ENCODE results near the gene IL13. TPM values are rescaled to one million over a fixed set of nuclear protein-coding genes. Genes with fewer than 3 reads are reported as not detected.
A peak's percentile ranks its signal among the peaks of the same experiment; 100 is the strongest.

Gene IL13
- total RNA-seq, 4 donors from 2014 or later: not detected

DNA sequence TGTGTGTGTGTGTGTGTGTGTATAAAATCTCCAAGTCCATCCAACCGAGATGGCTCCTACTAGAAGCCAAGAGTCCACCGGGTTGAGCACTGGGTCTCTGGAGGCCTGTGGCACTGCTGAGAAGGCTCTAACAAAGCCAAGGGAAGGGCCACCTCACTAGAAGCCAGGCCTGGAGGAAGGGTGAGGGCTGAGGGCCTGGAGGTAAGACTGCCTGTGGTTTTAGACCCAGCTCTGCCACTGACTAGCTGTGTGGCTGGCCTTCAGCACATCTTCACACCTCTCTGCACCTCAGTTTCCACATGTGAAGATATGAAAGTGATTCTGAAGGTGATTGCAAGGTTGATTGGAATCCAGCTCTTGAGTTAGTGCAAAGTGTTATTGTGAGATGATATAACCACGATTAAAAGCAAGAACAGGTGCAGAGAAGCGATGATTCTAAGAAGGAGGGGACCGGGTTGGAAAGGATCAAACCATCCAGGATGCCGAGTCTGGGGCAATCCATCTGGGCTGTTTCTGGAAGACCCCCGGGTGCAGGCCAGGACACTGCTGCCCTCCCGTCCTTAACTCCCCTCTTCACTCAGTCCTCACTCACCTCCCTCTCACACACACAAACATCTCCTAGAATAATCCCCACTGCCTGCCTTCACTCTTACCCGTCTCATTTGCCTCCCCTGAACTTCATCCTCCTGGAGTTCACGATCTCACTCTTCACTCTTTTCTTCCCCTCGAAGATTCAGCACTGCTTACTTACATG is 18.1 kb downstream of the IL13 start:
- Histone ChIP-seq H3K4me3 (no peak overlapping the region), H3K4me1 (peaks cover 0 to 4% (median 0%) of the 10 kb centered on the region in 4 donors), H3K36me3 (no peaks in the 10 kb centered on the region), H3K9me3 (no peaks in the 10 kb centered on the region), H3K27ac (no peak overlapping the region), H3K27me3 (no peaks in the 10 kb centered on the region)
- TF ChIP-seq, protein P1, sequence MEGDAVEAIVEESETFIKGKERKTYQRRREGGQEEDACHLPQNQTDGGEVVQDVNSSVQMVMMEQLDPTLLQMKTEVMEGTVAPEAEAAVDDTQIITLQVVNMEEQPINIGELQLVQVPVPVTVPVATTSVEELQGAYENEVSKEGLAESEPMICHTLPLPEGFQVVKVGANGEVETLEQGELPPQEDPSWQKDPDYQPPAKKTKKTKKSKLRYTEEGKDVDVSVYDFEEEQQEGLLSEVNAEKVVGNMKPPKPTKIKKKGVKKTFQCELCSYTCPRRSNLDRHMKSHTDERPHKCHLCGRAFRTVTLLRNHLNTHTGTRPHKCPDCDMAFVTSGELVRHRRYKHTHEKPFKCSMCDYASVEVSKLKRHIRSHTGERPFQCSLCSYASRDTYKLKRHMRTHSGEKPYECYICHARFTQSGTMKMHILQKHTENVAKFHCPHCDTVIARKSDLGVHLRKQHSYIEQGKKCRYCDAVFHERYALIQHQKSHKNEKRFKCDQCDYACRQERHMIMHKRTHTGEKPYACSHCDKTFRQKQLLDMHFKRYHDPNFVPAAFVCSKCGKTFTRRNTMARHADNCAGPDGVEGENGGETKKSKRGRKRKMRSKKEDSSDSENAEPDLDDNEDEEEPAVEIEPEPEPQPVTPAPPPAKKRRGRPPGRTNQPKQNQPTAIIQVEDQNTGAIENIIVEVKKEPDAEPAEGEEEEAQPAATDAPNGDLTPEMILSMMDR (IDR thresholded peaks at IDR 0.05): no peak
- TF ChIP-seq POLR2A (IDR thresholded peaks at IDR 0.05): no peak
- DNase-seq: no peak

DNA sequence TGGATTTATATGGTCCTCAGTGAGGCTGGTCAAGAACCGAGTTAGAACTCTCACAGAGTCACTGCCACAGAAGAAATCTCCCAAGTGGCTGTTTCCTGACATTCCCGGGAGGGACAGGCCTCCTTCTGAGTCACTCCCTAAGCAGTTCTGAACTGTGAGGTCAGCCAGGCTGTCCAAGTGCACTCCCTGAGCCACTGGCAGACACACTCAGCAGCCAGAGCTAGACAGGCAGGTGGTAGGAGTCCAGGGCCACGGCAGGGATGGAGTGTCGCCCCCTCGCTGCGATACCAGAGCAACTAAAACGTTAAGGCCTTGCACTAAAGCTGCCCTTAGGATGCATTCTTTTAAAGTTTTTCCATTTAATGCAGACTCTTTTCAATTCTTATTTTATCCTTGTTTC is 19.2 kb downstream of the IL13 start:
- Histone ChIP-seq H3K4me1 (peaks cover 0 to 4% (median 0%) of the 10 kb centered on the region in 4 donors), H3K27ac (peak overlapping the region in 1 of 4 donors; percentile 8), H3K4me3 (no peak overlapping the region), H3K9me3 (no peaks in the 10 kb centered on the region), H3K36me3 (no peaks in the 10 kb centered on the region), H3K27me3 (no peaks in the 10 kb centered on the region)
- peak in 2 of 3 donors; percentile 64 to 71 for DNase-seq
- TF ChIP-seq POLR2A (IDR thresholded peaks at IDR 0.05): no peak
- TF ChIP-seq, protein P1 (IDR thresholded peaks at IDR 0.05): peak in 3 of 6 experiments; percentile 32 to 48 (median 47)

DNA sequence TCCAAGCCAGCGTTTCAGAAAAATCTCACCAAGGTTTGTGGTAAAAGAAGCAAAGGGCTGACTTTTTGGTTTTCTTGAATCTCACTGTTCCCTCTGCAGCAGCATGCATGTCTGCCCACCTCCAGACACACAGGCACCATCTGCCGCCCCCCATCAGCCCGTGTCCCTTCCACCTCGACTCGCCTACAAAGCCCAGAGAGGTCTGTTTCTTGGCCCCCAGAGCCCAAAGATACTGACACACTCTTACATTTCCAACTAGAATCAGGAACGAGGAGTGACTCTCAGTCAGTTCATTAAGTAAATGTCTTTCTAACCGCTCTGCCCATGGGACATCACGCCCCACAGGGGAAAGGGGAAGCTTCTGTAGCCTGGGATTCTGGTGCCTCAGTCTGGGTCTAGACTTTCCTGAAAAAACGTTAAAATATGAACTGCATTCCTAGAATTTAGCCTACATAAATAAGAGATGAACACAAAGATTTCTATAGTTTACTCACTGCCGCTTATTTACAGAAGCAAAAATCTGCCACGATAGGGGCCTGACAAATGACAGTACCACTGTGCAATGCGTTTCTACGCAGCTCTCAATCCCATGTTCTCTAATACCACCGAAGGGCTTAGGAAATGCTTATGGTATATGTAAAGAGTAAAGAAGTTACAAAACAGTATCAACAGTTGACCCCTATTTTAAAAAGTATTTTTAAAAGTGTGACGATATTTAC is 19.9 kb downstream of the IL13 start:
- TF ChIP-seq, protein P1 (IDR thresholded peaks at IDR 0.05): no peak
- Histone ChIP-seq H3K27ac (no peak overlapping the region), H3K27me3 (no peaks in the 10 kb centered on the region), H3K9me3 (no peaks in the 10 kb centered on the region), H3K4me3 (no peak overlapping the region), H3K4me1 (peaks cover 0 to 4% (median 0%) of the 10 kb centered on the region in 4 donors), H3K36me3 (no peaks in the 10 kb centered on the region)
- DNase-seq: no peak

DNA sequence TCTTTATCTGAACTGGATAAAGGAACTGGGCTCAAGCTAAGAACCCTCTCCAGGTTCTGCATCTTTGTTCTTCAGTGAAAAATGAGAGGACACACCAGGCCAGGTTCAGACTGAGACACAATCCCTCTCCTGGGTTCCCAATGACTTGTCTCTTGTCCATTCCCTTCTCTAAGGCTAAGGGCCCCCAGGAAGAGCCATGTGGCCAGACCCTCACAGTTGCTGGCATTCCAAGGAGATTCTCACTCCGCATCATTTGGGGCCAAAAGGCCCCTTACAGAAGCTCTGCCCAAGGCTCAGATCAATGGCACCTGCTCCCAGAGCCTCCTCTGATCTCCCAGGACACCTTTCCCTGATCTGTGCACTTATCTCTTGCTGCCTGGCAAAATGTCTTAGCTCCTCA is 20.8 kb downstream of the IL13 start:
- Histone ChIP-seq H3K4me3 (no peak overlapping the region), H3K36me3 (no peaks in the 10 kb centered on the region), H3K27me3 (no peaks in the 10 kb centered on the region)

DNA sequence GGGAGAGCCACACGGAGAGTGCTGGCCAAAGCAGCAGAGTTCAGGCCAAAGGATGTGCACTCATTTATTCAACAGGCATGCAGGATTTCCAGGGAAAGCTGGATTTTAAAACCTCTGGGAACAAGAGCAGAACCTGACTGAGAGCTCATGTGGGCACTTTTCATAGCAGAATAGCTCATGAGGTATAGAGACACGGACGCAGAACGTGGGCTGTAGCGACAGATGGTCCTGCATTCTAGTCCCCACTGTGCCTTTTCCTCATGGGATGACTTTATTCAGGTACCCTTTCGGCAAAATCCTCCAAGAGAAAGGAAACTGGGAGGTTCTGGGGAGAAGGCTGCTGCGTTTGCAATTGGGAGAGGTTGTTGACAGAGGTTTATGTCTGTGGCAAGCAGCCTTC is 21.2 kb downstream of the IL13 start:
- no peak for DNase-seq
- Histone ChIP-seq H3K27me3 (no peaks in the 10 kb centered on the region), H3K27ac (no peak overlapping the region), H3K36me3 (no peaks in the 10 kb centered on the region), H3K4me3 (no peak overlapping the region), H3K4me1 (peaks cover 0 to 4% (median 0%) of the 10 kb centered on the region in 4 donors), H3K9me3 (no peaks in the 10 kb centered on the region)
- TF ChIP-seq, protein P1 (IDR thresholded peaks at IDR 0.05): no peak
- TF ChIP-seq POLR2A (IDR thresholded peaks at IDR 0.05): no peak

More for the DNA sequence above, 20.8 kb downstream of the IL13 start:
- Histone ChIP-seq H3K27ac (no peak overlapping the region), H3K4me1 (peaks cover 0 to 4% (median 0%) of the 10 kb centered on the region in 4 donors), H3K9me3 (no peaks in the 10 kb centered on the region)
- TF ChIP-seq, protein P1 (IDR thresholded peaks at IDR 0.05): no peak
- no peak for TF ChIP-seq POLR2A (IDR thresholded peaks at IDR 0.05)
- DNase-seq: no peak
